OCI-LY3 (cell line): ENCODE data around the gene UQCRC1.

Experiments used
- EZH2phosphoT487 ChIP-seq: fragments of 200-600 bp; shearing (Covaris generic); IDR thresholded peaks from 2 replicates; pipeline ENCODE4 v1.6.1; 2018; ENCODE audit warnings: antibody characterized with exemption, mixed run types, low read depth
- TF ChIP-seq, protein P1 (sequence below): fragments of 200-600, 300-600 bp; sonication (generic); IDR thresholded peaks from 2 replicates; pipeline ENCODE4 v1.5.1; 2014; ENCODE audit warnings: antibody characterized with exemption, low read length, low read depth

- TF ChIP-seq, protein P1, sequence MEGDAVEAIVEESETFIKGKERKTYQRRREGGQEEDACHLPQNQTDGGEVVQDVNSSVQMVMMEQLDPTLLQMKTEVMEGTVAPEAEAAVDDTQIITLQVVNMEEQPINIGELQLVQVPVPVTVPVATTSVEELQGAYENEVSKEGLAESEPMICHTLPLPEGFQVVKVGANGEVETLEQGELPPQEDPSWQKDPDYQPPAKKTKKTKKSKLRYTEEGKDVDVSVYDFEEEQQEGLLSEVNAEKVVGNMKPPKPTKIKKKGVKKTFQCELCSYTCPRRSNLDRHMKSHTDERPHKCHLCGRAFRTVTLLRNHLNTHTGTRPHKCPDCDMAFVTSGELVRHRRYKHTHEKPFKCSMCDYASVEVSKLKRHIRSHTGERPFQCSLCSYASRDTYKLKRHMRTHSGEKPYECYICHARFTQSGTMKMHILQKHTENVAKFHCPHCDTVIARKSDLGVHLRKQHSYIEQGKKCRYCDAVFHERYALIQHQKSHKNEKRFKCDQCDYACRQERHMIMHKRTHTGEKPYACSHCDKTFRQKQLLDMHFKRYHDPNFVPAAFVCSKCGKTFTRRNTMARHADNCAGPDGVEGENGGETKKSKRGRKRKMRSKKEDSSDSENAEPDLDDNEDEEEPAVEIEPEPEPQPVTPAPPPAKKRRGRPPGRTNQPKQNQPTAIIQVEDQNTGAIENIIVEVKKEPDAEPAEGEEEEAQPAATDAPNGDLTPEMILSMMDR = no peak
- no peak for TF ChIP-seq EZH2phosphoT487
These were observed 48.8 kb downstream of the UQCRC1 start for GRCh38 chr3:48560648-48561018.
